ENCODE measurements around the gene OR6X1. TPM values are rescaled to one million over a fixed set of nuclear protein-coding genes. Genes with fewer than 3 reads are reported as not detected.
"Not testable (repeated sequence)": the region's sequence is repeated elsewhere in the genome, so short reads cannot be mapped to it uniquely, and the experiment has no call there.

Gene OR6X1
- total RNA-seq, 1 donor from 2014 or later, result not detected

GRCh38 chr11:123755344-123755743 is 1.0 kb upstream of the OR6X1 start:
- no peak for DNase-seq (ENCODE audit: low spot score)

- DNase-seq (ENCODE audit: low spot score), result no peak
These were observed 1.2 kb downstream of the OR6X1 start for GRCh38 chr11:123753110-123753509.

GRCh38 chr11:123751781-123752180 is 2.5 kb downstream of the OR6X1 start:
- DNase-seq (ENCODE audit: low spot score), result no peak

- not testable (repeated sequence) for DNase-seq (ENCODE audit: low spot score)
These were observed 6.0 kb downstream of the OR6X1 start for GRCh38 chr11:123748349-123748748.

DNA sequence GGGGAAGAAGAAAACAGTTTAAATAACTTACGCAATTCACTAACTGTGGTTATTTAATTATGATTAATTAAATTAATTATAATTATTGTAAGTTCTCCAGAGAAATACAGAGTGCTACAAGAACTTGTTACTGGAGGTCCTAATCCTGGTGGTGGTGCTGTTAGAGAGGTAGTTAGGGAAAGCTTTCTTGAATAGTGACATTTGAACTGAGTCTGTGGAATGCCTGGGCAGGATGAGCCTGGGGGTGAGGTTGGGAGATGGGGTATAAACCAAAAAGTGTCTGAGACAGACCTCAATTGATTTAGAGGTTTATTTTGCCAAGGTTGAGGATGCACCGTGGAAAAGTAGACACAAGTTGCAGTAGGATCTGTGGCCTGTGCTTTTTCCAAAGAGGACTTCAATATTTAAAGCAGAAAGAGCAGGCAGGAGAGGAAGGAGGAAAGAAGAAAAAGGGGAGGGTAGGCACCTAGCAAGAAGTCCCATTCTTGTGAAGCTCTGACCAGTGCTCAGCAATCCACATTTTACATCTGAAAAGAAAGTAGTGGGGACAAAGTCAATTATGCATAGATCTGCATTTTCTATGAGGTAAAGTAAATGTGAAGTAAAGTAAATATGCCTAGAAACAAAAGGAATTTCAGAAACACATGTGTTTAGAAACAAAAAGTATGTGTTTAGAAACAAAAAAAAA is 8.4 kb downstream of the OR6X1 start:
- DNase-seq (ENCODE audit: low spot score), result no peak

DNA sequence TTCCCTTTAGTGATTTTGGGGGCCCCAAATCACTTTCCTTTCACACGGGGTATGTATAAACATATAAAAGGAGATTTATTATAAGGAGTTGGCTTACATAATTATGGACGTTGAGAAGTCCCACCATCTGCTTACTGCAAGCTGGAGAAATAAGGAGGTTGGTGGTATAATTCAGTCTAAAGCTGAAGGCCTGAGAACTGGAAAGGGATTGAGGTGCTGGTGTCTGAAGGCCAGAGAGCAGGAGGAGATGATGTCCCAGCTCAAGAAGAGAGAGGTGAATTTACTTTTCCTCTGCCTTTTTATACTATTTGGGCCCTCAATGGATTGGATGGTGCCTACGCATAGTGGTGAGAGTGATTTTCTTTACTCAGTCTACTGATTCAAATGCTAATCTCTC is 11.6 kb downstream of the OR6X1 start:
- no peak for DNase-seq (ENCODE audit: low spot score)

DNA sequence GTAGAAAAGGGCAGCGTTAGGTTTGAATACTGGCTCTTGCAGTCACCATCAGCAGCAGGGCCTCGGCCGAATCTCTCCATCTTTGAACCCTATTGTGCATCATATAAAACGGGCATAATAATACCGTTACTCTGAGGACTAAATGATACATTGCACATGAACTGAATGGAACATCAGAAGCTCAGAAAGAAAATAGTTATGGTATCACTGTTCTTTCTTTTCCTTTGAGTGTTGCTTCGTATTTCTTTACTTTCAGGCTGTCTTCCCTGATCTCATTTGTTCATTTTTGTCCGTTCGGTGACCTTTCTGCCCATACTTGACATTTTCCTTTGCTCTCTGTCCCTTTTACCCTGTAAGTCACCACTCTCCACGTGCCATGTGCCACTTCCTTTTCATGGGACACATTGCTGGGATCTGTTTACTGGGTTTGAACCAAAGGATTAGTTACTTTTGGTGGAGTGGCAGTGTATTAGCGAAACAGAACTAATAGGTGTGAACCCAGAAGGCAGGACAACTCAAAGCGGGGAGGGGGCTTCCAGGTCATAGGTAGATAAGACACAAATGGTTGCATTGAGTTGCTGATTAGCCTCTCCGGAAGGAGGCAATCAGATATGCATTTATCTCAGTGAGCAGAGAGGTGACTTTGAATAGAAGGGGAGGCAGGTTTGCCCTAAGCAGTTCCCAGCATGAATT is 12.1 kb downstream of the OR6X1 start:
- no peak for DNase-seq (ENCODE audit: low spot score)

GRCh38 chr11:123741159-123742030 is 12.9 kb downstream of the OR6X1 start, which contains the start of gene ZNF202:
Gene ZNF202 (minus strand): TSS chr11:123741660. CDS start chr11:123730888, 10,772 bp downstream.
- DNase-seq (ENCODE audit: low spot score), result peak; percentile 97

DNA sequence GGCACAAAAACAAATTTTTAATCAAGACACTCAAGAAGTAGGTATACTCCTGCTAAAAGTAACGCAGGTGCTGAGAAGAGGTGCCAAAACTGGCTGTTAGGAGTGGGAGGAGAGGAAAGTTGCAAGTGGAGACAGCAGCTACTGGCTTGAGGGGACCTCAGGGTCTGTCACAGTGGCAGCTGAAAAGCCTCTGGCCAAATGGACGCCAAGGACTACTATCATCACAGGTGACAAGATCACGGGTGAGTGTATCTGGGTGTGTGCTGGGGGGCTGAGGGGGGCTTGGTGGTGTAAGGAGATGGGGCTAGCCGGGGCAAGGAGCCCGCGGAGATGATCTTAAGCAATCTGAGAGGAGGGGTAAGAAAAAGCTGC is 13.5 kb downstream of the OR6X1 start:
- DNase-seq (ENCODE audit: low spot score), result no peak

DNA sequence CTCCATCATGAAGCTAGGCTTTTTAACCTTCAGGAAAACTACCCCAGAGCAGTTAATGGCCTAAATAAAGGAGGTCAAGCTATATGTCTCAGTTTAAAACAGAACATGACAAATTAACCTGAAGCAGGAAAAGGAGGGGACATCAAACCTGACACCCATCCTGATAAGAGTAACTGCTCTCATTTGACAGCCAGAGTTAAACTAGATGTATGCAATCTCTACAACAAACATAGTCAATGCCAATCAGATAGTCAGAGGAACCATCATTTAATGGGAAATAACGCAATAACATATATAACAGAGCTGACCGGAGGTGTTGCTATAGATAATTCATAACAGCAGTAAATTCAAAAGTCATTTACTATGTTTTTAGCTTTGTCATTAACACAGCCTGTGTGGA is 15.9 kb downstream of the OR6X1 start:
- no peak for DNase-seq (ENCODE audit: low spot score)

DNA sequence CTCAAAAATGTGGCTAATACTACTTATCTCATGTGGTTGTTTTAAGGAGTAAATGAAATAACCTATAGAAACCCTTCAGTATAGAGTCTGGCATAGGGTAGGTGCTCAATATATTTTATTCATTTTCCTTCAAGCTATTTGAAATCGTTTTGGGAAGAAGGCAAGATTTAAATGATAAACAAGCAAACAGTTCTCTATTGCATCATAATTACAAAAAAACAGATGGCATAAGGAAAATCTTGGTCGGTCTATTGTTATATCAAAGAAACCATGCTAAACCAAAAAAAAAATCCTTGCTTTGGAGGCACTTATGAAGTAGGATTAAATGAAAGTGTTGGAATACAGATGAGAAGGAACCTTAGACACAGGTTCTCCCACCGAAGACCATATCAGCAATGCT is 17.5 kb downstream of the OR6X1 start:
- no peak for DNase-seq (ENCODE audit: low spot score)

DNA sequence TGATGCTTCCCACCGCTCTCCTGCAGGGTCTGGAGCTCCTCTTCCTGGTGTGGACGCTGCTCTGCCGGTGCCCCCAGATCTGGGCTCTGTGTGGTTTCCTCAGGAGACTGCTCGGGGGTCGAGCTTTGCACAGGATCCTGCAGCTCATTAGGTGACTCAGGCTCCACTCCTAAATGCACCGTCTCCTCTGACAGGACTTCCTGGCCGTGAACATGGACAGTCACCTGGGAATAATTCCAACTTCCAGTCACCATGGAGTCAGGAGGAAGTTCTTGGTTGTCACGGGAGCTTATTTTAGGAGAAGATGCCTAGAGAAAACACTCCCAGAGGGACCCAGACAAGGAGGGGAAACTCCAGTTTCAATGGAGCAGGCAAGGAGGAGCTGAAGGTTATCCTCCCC is 24.7 kb downstream of the OR6X1 start:
- no peak for DNase-seq (ENCODE audit: low spot score)

DNA sequence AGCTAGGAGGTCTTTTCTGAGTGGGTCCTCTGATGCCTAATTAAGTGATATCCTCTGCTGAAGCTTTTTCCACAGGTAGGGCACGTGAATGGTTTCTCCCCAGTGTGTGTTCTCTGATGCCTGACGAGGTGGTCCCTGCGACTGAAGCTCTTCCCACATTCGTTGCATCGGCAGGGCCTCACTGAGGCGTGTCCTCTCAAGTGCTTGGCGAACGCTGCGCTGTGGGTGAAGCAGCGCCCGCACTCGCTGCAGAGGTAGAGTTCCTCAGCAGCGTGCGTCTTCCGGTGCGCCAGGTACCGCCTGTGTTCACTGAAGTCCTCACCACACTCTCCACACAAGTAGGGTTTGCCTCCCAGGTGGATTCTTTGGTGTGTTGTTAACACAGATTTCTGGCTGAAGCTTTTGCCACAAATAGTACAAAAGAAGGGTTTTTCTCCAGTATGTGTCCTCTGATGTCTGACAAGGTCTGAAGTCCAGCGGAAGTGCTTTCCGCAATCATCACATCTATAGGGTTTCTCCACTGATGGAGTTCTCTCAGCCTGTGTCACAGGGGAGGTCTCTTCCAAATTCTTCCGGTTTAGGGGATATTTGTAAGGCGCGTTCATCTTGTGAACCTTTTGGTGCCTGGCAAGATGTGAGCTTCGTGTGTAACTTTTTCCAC is 28.2 kb downstream of the OR6X1 start:
- DNase-seq (ENCODE audit: low spot score), result no peak

DNA sequence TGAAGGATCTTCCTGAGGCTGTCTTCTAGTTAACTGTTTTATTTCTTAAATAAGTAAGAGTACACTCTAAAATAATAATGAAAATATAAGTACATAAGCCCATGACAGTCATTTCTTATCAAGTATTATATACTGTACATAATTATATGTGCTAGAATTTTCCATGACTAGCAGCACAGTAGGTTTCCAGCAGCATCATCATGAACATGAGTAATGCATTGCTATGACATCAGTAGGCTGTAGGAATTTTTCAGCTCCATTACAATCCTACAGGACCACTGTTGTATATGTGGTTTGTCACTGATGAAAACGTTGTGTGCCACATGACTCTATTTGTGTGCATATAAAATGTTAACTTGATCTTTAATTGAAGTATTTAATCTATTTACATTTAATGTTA is 34.9 kb downstream of the OR6X1 start:
- no peak for DNase-seq (ENCODE audit: low spot score)

- no peak for DNase-seq (ENCODE audit: low spot score)
These were observed 35.8 kb downstream of the OR6X1 start for GRCh38 chr11:123718469-123718868.

GRCh38 chr11:123718063-123718462 is 36.3 kb downstream of the OR6X1 start:
- DNase-seq (ENCODE audit: low spot score), result no peak

DNA sequence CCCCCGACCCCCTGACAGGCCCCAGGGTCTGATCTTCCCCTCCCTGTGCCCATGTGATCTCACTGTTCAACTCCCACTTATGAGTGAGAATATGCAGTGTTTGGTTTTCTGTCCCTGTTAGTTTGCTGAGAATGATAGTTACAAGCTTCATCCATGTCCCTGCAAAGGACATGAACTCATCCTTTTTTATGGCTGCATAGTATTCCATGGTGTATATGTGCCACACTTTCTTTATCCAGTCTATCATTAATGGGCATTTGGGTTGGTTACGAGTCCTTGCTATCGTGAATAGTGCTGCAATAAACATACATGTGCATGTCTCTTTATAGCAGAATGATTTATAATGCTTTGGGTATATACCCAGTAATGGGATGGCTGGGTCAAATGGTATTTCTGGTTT is 41.7 kb downstream of the OR6X1 start:
- not testable (repeated sequence) for DNase-seq (ENCODE audit: low spot score)

DNA sequence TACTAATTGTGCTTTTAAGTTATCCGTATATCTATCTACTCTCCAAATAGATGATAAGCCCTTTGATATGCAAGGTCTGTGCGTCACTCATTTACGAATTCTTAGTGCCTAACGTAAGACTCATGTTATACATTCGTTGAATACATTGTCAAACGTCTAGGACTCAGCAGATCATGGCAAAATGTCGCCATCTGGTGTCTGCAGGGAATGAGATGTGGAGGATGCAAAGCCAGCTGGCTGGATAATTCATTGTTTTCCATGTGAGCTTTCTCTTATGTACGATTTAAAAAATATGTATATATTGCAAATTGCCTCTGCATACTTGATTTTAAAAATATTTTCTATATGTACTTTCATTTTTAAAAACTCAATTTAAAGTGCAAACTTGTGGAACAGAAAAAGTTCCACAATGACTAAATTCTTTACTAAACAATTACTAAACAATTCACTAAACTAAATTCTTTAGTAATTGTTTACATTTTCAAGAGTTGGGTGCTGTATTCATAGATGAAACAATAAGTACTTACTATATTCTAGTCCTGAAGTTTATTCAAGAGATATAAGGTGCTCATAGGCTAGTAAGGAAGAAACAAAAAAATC is 46.6 kb downstream of the OR6X1 start:
- DNase-seq (ENCODE audit: low spot score), result no peak

- DNase-seq (ENCODE audit: low spot score), result no peak
These were observed 47.1 kb downstream of the OR6X1 start for GRCh38 chr11:123707206-123707605.

DNA sequence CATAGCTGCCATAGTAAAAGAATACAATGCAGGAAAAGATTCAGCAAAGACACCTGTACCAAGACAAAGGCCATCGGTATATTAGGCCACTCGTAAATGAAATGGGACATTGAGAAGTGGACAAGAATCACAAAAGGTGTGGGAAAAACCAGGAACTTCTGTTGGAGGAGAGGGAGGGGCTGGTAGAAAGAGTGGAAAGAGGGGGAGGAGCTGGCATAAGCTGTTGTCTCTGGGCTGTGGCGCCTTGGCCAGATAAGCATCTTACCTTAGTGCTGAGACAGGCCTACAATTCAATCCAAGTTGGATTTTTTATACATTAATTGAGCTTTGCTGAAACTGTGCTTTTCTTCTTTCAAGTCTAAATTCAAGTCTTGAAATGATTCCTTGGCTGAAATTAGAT is 50.0 kb downstream of the OR6X1 start:
- no peak for DNase-seq (ENCODE audit: low spot score)

Data from mesenteric fat pad (tissue), 1 donor.